ENCODE measurements around the gene BRSK2.

DNA sequence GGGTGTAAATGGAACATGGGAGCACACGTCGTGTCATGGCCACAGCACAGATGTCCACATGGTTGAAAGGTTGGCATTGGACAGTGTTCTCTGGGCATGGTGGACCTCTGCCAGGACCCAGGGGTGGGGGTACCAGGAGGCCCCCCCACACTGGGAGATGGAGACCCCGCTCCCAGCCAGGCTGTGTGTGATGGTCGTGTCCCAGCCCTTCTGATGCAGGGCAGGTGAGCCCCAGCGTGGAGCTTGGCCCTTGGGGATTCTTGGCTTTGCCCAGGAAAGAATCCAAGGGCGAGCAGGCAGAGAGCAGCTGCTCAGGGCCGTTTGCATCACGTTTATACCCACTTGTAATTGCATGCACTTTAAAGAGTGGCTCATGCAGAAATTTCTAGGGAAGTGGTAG, 22.0 kb upstream of the BRSK2 start:
- TF ChIP-seq, protein P1, sequence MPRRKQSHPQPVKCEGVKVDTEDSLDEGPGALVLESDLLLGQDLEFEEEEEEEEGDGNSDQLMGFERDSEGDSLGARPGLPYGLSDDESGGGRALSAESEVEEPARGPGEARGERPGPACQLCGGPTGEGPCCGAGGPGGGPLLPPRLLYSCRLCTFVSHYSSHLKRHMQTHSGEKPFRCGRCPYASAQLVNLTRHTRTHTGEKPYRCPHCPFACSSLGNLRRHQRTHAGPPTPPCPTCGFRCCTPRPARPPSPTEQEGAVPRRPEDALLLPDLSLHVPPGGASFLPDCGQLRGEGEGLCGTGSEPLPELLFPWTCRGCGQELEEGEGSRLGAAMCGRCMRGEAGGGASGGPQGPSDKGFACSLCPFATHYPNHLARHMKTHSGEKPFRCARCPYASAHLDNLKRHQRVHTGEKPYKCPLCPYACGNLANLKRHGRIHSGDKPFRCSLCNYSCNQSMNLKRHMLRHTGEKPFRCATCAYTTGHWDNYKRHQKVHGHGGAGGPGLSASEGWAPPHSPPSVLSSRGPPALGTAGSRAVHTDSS (tag by site-specific recombination; IDR thresholded peaks at IDR 0.05), result no peak
- TF ChIP-seq ZNF10 (tag by site-specific recombination; IDR thresholded peaks at IDR 0.05) (no peak), ZNF19 (tag by site-specific recombination; IDR thresholded peaks at IDR 0.05; ENCODE audit: low read depth) (no peak)
- TF ChIP-seq, protein P2, sequence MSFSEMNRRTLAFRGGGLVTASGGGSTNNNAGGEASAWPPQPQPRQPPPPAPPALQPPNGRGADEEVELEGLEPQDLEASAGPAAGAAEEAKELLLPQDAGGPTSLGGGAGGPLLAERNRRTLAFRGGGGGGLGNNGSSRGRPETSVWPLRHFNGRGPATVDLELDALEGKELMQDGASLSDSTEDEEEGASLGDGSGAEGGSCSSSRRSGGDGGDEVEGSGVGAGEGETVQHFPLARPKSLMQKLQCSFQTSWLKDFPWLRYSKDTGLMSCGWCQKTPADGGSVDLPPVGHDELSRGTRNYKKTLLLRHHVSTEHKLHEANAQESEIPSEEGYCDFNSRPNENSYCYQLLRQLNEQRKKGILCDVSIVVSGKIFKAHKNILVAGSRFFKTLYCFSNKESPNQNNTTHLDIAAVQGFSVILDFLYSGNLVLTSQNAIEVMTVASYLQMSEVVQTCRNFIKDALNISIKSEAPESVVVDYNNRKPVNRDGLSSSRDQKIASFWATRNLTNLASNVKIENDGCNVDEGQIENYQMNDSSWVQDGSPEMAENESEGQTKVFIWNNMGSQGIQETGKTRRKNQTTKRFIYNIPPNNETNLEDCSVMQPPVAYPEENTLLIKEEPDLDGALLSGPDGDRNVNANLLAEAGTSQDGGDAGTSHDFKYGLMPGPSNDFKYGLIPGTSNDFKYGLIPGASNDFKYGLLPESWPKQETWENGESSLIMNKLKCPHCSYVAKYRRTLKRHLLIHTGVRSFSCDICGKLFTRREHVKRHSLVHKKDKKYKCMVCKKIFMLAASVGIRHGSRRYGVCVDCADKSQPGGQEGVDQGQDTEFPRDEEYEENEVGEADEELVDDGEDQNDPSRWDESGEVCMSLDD (tag by site-specific recombination; IDR thresholded peaks at IDR 0.05), result no peak

All from HEK293 (cell line).